GM12801 (cell line): Measurements from ENCODE around the gene AGPAT3.

ENCODE experiments used
- CTCF ChIP-seq: IDR thresholded peaks from one replicate; pipeline ENCODE4 v1.5.1; 2011; ENCODE audit warnings: control low read depth; ENCODE audit not compliant: insufficient read length; ENCODE audit errors: extremely low read depth

AGPAT3 gene

GRCh38 chr21:43921571-43921978 lies 56.6 kb downstream of the AGPAT3 start:
- TF ChIP-seq CTCF = no peak

GRCh38 chr21:43921979-43922945 lies 57.2 kb downstream of the AGPAT3 start:
- no peak for TF ChIP-seq CTCF

GRCh38 chr21:43922949-43923348 lies 57.9 kb downstream of the AGPAT3 start:
- TF ChIP-seq CTCF = no peak

- no peak for TF ChIP-seq CTCF
These were observed 58.4 kb downstream of the AGPAT3 start for GRCh38 chr21:43923391-43923790.

GRCh38 chr21:43924421-43925095 lies 59.5 kb downstream of the AGPAT3 start:
- TF ChIP-seq CTCF = no peak

- TF ChIP-seq CTCF = no peak
These were observed 60.1 kb downstream of the AGPAT3 start for GRCh38 chr21:43925096-43925481.

- TF ChIP-seq CTCF = no peak
These were observed 60.6 kb downstream of the AGPAT3 start for GRCh38 chr21:43925609-43926008.
